Ovary (tissue), 9 donors: ENCODE measurements around the gene NUB1. TPM values are rescaled to one million over a fixed set of nuclear protein-coding genes. Genes with fewer than 3 reads are reported as not detected.

Experiments
- DNase-seq, 5 donors: peaks; one replicate each; pipeline ENCODE4 v3.0.0-alpha.2; 2019 to 2020
- H3K27ac ChIP-seq, 2 donors: fragments of 200-600 bp; one replicate each; pipeline versions ENCODE4 v1.5.1 to v1.8.0; 2019 to 2022
- H3K27me3 ChIP-seq: fragments of 200-600 bp; one replicate; pipeline ENCODE4 v1.8.0; 2022
- H3K36me3 ChIP-seq: fragments of 200-600 bp; sonication (generic); one replicate; pipeline ENCODE4 v1.5.1; 2019
- H3K4me1 ChIP-seq: one replicate; pipeline ENCODE4 v1.8.1; 2013; ENCODE audit warnings: mild to moderate bottlenecking, moderate library complexity; ENCODE audit not compliant: insufficient read depth
- H3K4me3 ChIP-seq: fragments of 200-600 bp; sonication (generic); one replicate; pipeline ENCODE4 v1.5.1; 2017
- H3K9me3 ChIP-seq, 2 donors: fragments of 200-600 bp in 1 of 2; sonication (generic) in 1 of 2; one replicate each; pipeline versions ENCODE4 v1.5.1 to v1.8.1; 2013 to 2019; ENCODE audit warnings: mild to moderate bottlenecking in 1 of 2, moderate library complexity in 1 of 2
- CTCF ChIP-seq, 3 donors: fragments of 450-650 bp in 2 of 3; fragments of 200-600 bp in 1 of 3; IDR thresholded peaks; one replicate each; pipeline versions ENCODE4 v1.5.1 to v1.8.0; 2016 to 2022; ENCODE audit warnings: antibody characterized with exemption in 3 of 3, mild to moderate bottlenecking in 1 of 3
- EP300 ChIP-seq: sonication (generic); formaldehyde crosslinking; IDR thresholded peaks from one replicate; pipeline ENCODE4 v1.6.1; 2017; ENCODE audit warnings: antibody characterized with exemption
- POLR2A ChIP-seq: fragments of 450-650 bp; IDR thresholded peaks from one replicate; pipeline ENCODE4 v1.6.1; 2017; ENCODE audit warnings: antibody characterized with exemption, mild to moderate bottlenecking, moderate library complexity
- WGBS, 3 donors: extraction: QIAGEN DNeasy Blood & Tissue Kit in 1 of 3; methylation state at CpG; one replicate each; pipeline versions ENCODE4 v1.1.5 to v1.1.7; 2013 to 2017; 5-methylcytosine and 5-hydroxymethylcytosine counted together
- intact Hi-C, 4 donors: fragments of 100-400 bp; cut with DNase I; formaldehyde crosslinking; loops; one replicate each; pipeline versions ENCODE4 v1.11.0 to v1.15.1; 2022 to 2023
- polyA plus RNA-seq, 2 donors: library from polyadenylated mRNA; stranded (reverse); fragments of 200-250 nt in 1 of 2; fragments of 350-450 nt in 1 of 2; fragmentation: Illumina TruSeq in 1 of 2; extraction: RNeasy Lipid Tissue Mini Kit (QIAGEN cat#74804) in 1 of 2; gene quantifications; one replicate each; pipeline ENCODE4 v1.2.3, GENCODE V29; 2013 to 2014
- total RNA-seq, 7 donors: library from RNA; depleted of rRNA in 2 of 7; stranded (reverse); fragments of >200 nt in 2 of 7; fragmentation: NEBNext Ultra II Directional in 3 of 7; extraction: Animal tissue kit (Norgen Biotek cat#: 25700) in 3 of 7; gene quantifications; one replicate each; pipeline versions ENCODE4 v1.1.0 to v1.2.4, GENCODE V29; 2016 to 2023
- donor health status: DM: no; HTN: no; CAD: no; lungs with moderate emphysema.
- donor health status: DM: no; HTN: no; CAD: no.
- donor health status: Bipolar disorder and iron deficiency.
- donor health status: DM: yes; HTN: yes; CAD: no.
- donor health status: DM: no; HTN: no; CAD: no.
- donor health status: DM: yes; HTN: yes; CAD: no.

Gene NUB1
- total and polyA plus RNA-seq, 9 donors, result 33.8 to 162 (median 45.6) TPM

- Histone ChIP-seq H3K27me3 (no peaks in the 10 kb centered on the region), H3K36me3 (no peaks in the 10 kb centered on the region), H3K4me1 (no peaks in the 10 kb centered on the region), H3K4me3 (no peak overlapping the region), H3K27ac (no peak overlapping the region), H3K9me3 (no peaks in the 10 kb centered on the region)
- intact Hi-C loops, result no loop called here
- WGBS, 3 donors, result 88 to 95% (median 90%) methylated on average over 19 of the region's 19 CpGs
- TF ChIP-seq CTCF (IDR thresholded peaks at IDR 0.05) (no peak), POLR2A (no peak), EP300 (no peak)
- DNase-seq, result no peak
These were observed 57.1 kb downstream of the NUB1 start for GRCh38 chr7:151398446-151399304.

GRCh38 chr7:151399305-151399601 is 57.6 kb downstream of the NUB1 start:
- Histone ChIP-seq H3K27me3 (no peaks in the 10 kb centered on the region), H3K27ac (no peak overlapping the region), H3K4me3 (no peak overlapping the region), H3K9me3 (no peaks in the 10 kb centered on the region), H3K4me1 (peaks cover 5% of the 10 kb centered on the region), H3K36me3 (no peaks in the 10 kb centered on the region)
- no peak for DNase-seq
- 87 to 91% (median 89%) methylated on average over 7 of the region's 7 CpGs for WGBS, 3 donors
- no peak for TF ChIP-seq CTCF (IDR thresholded peaks at IDR 0.05)
- no peak for TF ChIP-seq POLR2A
- TF ChIP-seq EP300, result no peak
- intact Hi-C loops, result no loop called here

- Histone ChIP-seq H3K9me3 (no peaks in the 10 kb centered on the region), H3K4me1 (peaks cover 6% of the 10 kb centered on the region), H3K27ac (no peak overlapping the region), H3K4me3 (no peak overlapping the region), H3K27me3 (no peaks in the 10 kb centered on the region), H3K36me3 (no peaks in the 10 kb centered on the region)
- TF ChIP-seq POLR2A (no peak), EP300 (no peak), CTCF (IDR thresholded peaks at IDR 0.05) (no peak)
- intact Hi-C loops, result no loop called here
- WGBS, 3 donors, result 88 to 91% (median 91%) methylated on average over 14 of the region's 14 CpGs
- no peak for DNase-seq
These were observed 58.3 kb downstream of the NUB1 start for GRCh38 chr7:151399906-151400305.

- no peaks in the 10 kb centered on the region for H3K9me3 ChIP-seq
- peaks cover 6% of the 10 kb centered on the region for H3K4me1 ChIP-seq
- 78 to 86% (median 83%) methylated on average over 14 of the region's 14 CpGs for WGBS, 3 donors
- intact Hi-C loops, result no loop called here
- no peaks in the 10 kb centered on the region for H3K36me3 ChIP-seq
- no peak for TF ChIP-seq POLR2A
- no peak for TF ChIP-seq EP300
- no peak for TF ChIP-seq CTCF (IDR thresholded peaks at IDR 0.05)
- no peaks in the 10 kb centered on the region for H3K27me3 ChIP-seq
- no peak overlapping the region for H3K4me3 ChIP-seq
- DNase-seq, result no peak
- H3K27ac ChIP-seq, result no peak overlapping the region
These were observed 59.2 kb downstream of the NUB1 start for GRCh38 chr7:151400626-151401315.
